Stimulated activated CD8-positive, alpha-beta memory T cell treated with anti-CD3 and anti-CD28 coated beads, Interleukin-12 subunit alpha, Interleukin-12 subunit beta, amount 100 ng/mL, for 24 hours (primary cell): ENCODE data around the gene GSTA4.

Source experiments
- DNase-seq: peaks from one replicate; pipeline ENCODE4 v3.0.0-alpha.2; 2020; ENCODE audit errors: extremely low read depth

Gene GSTA4

GRCh38 chr6:52995089-52995912 lies at the start of gene GSTA4:
Gene GSTA4 (minus strand): TSS chr6:52995284. CDS start chr6:52994243, 1,041 bp downstream.
- DNase-seq: peak; percentile 69

GRCh38 chr6:53044572-53044971 lies 49.5 kb upstream of the GSTA4 start:
- no peak for DNase-seq

- no peak for DNase-seq
Observed at GRCh38 chr6:53044071-53044470, 49.0 kb upstream of the GSTA4 start.

- no peak for DNase-seq
Observed at GRCh38 chr6:53043581-53043980, 48.5 kb upstream of the GSTA4 start.

GRCh38 chr6:53042112-53042511 lies 47.0 kb upstream of the GSTA4 start:
- no peak for DNase-seq

GRCh38 chr6:53041356-53041755 lies 46.3 kb upstream of the GSTA4 start:
- no peak for DNase-seq

GRCh38 chr6:53038596-53038995 lies 43.5 kb upstream of the GSTA4 start:
- DNase-seq: no peak

GRCh38 chr6:53038141-53038540 lies 43.1 kb upstream of the GSTA4 start:
- no peak for DNase-seq

GRCh38 chr6:53035549-53036213 lies 40.6 kb upstream of the GSTA4 start:
- DNase-seq: no peak

- no peak for DNase-seq
Observed at GRCh38 chr6:53033764-53034163, 38.7 kb upstream of the GSTA4 start.

- no peak for DNase-seq
Observed at GRCh38 chr6:53032849-53033248, 37.8 kb upstream of the GSTA4 start.

GRCh38 chr6:53031281-53031680 lies 36.2 kb upstream of the GSTA4 start:
- no peak for DNase-seq

GRCh38 chr6:53029761-53030160 lies 34.7 kb upstream of the GSTA4 start:
- no peak for DNase-seq

- no peak for DNase-seq
Observed at GRCh38 chr6:53029257-53029656, 34.2 kb upstream of the GSTA4 start.

GRCh38 chr6:53028467-53028866 lies 33.4 kb upstream of the GSTA4 start:
- DNase-seq: no peak

GRCh38 chr6:53027131-53027718 lies 32.1 kb upstream of the GSTA4 start:
- no peak for DNase-seq

GRCh38 chr6:53026526-53026925 lies 31.4 kb upstream of the GSTA4 start:
- DNase-seq: no peak

- DNase-seq: no peak
Observed at GRCh38 chr6:53023323-53023722, 28.2 kb upstream of the GSTA4 start.

- DNase-seq: no peak
Observed at GRCh38 chr6:53020005-53020744, 25.1 kb upstream of the GSTA4 start.

- DNase-seq: no peak
Observed at GRCh38 chr6:53018446-53018845, 23.4 kb upstream of the GSTA4 start.

GRCh38 chr6:53015486-53015885 lies 20.4 kb upstream of the GSTA4 start:
- DNase-seq: no peak

GRCh38 chr6:53014744-53015143 lies 19.7 kb upstream of the GSTA4 start:
- no peak for DNase-seq
